GM19023 (cell line): ENCODE data around the gene RFNG.

Experiments
- ATAC-seq: cut with Tn5 transposase; IDR thresholded peaks from one replicate; pipeline ENCODE4 v1.9.1; 2021; ENCODE audit warnings: mild to moderate bottlenecking, moderate library complexity; ENCODE audit not compliant: unreplicated experiment

Gene RFNG

DNA sequence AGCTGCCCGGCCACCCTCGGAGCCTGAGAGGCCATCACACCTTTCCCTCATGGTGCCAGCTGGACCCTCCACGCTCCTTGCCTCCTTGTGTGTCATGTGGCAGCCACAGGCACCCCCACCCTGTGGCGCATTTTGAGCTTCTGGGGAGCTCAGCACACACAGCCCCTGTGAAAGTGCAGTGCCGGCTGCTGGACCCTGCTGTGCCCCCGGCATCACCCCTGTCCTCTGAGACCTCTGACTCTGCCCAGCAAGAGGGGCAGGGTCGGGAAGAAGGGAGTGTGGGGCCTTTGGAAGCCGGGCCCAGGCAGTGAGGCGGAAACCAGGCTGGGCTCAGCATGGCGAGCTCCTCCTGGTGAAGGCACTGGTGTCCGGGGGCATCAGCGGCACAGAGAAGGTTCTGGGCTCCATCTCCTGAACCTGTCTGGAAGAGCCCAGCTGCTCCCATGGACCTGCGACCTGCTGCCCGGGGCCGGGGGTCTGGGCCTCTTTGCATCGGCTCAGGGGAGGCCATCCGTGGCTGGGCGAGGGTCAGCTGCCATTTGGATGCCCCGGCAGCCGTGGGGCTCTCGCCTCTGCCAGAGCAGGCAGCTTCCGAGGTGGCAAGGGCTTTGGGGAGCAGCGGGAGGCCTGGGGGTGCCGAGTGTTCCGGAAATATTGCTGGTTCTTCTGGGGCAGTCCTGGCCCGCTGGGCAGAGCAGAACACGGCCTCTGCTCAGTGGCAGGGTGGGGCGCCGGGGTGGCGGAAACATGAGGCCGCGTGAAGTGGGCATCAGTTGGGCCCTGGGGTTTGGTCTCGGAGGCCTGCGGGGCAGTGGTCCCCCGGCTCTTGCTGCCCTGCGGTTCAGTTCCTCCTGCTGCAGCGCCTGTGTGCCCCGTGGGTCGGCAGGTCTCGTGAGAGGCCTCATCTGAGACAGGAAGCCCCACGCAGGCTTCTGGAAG, 46.8 kb downstream of the RFNG start:
- no peak for ATAC-seq

DNA sequence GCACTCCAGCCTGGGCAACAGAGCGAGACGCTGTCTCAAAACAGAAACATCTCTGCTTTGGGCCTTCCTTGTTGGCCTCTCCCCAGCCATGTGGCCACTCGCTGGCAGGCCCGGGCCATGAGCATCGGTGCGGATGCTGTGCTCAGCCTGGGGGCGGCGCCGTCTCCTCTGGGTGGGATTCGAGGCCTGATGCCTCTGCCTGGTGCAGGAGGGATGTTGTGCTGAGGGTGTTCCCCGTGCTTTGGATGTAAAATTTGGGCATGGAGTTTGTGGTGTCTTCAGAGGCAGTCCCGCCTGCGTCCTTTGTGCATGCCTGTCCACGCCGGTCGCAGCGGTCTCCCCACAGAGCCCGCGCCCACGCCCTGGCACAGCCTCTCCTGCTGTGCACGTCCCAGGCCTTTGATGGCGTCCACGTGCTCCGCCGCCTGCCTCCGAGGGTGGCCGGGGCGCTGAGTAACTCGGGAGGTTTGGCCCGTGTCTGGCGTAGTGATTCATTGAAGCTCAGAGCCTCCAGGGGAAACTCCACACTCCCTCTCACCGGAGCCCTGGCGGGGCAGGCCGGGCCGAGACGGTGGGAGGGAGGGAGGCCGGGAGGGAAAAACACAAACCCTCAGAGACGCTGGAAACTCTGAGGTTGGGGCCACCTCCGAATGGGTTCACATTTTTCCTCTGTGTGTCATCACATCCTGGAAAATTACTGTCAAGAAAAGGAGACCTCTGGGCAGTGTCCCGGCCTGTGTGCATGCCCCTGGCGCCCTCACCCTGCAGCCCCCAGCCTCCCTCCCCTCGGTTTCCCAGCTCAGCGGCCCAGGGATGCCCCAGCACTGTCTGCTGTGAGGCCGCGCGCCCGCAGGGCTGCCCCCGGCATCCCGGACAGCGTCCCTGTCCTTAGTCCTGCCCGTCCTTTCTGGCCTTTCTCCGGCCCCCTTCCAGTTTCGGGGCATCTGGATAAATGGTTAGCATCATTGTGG, 47.9 kb downstream of the RFNG start:
- ATAC-seq: no peak

DNA sequence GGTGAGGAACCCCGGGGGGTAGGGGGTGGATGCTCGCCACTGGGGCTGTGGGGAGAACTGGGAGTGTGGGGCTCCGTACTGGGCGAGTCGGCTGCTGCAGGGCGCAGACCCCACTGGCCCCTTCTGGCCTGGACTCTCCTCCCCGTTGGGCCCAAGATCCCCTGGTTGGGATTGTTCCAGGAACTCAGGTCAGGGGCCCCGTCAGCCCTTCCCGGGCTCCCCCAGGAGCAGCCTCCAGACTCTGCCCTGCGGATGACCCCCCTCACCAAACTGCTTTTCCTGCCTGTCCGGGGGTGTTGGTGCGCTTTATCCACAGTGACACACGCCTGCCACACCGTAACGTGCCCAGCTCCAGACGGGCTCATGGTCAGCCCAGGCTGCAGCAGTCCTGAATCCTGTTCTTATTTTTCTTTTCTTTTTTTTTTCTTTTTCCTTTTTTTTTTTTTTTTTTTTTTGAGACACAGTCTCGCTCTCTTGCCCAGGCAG, 50.0 kb downstream of the RFNG start:
- ATAC-seq: no peak

DNA sequence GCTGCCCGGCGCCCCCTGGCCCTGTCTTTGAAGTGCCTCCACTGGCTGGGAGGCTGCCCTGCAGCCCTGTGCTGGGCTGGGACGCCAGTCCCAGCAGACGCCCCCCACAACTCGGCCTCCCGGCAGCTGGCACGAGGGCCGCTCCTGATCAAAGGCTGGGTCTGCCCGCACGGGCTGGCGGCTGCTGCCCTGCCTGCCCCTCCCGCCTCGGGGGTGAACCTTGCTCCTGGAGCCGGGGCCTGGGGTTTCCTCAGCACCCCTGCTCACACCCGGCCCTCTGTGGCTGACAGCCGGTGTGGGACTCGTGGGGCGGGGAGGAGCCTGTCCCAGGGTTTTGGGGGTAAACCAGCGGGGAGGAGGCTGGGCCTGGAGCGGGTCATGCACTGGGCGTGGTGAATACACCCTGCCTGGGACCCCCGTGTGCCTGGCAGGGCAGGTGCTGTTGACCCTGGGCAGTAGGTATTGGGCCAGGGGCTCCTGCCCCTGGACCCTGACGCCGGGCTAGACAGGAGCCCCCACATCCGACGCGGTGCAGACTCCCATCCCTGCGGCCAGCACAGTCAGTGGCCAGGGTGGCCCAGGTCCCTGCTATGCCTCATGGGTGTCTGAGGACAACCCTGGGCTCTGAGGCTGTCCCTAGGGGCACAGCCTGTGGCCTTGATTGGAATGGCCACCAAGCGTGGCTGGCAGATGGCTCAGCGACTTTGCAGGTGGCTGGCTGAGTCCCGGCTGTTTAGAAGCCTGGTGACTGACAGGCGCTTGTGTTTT, 50.6 kb downstream of the RFNG start:
- ATAC-seq: no peak

DNA sequence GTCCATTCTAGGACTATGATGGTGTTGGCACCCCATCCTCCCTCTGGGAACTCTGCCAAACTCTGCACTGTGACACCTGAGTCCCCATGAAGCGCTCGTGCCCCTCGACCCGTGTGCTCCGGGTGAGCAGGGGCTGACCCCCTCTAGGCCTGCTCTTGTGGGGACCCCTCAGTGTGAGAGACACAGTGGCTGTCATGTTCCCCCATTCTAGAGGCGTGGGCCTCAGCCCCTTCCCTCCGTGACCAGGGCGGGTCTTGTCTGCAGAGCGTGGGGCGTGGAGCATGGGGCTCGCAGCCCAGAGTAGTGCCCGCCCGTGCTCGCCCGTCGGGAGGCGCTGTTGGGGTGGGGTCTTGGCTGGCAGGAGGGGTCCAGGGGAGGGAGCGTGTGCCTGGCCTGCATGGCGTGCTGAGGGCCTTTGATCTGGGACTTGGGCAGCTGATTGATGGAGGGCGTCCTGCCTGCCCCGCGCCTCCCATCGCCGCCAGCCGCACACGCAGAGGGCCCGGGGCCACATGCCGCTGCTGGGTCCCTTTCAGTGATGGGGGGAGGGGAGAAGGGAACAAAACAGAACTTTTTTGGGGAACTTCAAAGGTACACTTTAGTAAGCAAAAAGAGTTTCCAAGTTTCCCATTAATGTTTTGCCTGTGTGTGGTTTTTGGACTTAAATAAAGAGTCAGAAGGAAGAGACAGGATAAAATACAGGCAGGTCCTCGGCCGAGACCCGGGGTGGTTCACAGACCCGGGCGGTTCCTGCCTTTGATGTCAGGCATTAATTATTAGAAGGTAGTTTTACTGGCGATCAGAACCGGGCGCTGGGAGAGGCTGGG, 51.4 kb downstream of the RFNG start:
- no peak for ATAC-seq

DNA sequence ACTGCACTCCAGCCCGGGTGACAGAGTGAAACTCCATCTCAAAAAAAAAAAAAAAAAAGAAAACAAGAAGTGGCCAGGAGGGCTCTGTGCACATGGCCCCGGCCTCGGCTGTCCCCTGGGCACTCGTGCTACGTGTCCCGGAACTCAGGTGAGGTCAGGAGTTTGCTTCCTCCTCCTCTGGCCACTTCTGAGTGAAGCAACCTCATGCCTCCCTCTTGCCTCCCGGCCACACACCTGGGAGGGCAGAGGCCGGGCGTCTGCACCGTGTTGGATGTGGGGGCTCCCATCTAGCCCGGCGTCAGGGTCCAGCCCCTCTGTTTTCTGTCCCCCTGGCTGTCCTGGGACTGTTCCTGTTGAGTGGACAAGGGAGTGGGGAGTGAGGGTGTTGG, 52.0 kb downstream of the RFNG start:
- no peak for ATAC-seq

DNA sequence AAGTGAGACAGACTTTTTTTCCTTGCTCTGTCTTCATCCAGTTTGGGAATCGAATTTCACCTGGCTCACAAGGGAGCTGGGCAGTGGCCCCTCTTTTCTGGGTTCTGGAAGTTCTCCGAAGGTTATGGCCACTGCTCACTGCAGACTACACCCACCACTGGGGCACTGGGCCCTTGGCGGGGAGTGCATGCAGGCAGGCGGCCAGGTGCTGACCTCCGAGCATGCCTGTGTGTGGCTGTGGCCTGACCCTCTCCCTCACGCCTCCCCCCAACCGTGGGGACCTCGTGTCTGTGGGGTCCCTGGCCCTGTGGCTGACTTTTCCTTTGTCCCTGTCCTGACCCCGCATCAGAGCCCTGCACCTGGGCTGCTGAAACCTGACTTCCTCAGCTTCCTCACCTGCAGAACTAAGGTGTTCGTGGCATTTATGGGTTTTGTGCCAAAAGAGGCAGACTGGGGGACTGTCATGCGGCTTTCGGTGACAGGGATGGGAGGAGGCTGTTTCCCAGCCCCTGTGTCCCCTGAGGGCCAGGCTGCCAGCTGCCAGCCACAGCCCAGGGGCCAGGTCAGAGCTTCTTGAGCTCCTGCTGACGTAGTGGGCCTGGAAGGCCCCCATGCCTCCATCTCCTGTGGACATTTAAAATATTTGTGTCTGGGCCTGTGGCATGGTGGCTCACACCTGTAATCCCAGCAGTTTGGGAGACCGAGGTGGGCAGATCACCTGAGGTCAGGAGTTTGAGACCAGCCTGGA, 52.7 kb downstream of the RFNG start:
- no peak for ATAC-seq

DNA sequence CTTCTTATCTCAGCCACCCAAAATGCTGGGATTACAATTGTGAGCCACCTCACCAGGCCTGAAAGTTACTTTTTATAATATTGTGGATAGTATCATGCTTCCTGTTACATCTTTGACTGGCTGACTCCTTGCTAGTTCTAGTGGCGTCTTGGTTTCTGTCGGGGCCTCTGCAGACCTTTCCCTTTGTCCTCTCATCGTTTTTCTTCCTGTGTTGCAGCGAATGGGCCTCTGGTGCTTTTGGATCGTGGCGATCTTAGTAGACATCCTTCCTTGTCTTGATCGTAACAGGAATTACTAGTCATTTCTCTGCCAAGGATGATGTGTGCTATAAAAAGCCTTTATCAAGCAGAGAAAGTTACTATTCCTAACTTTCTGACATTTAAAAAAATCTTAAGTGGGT, 53.4 kb downstream of the RFNG start:
- ATAC-seq: no peak
